Activated CD8-positive, alpha-beta memory T cell treated with anti-CD3 and anti-CD28 coated beads for 36 hours (primary cell): ENCODE measurements around the gene DLGAP1. TPM values are rescaled to one million over a fixed set of nuclear protein-coding genes. Genes with fewer than 3 reads are reported as not detected.

ENCODE experiments used
- CTCF ChIA-PET: fragments of 350-600 bp; sonication (Branson Sonifier 250); formaldehyde crosslinking; loops from one replicate; lab custom pipeline; 2021; ENCODE audit warnings: antibody characterized with exemption; lab: Charles Lee
- POLR2A ChIA-PET: fragments of 350-600 bp; sonication (Branson Sonifier 250); formaldehyde crosslinking; loops from one replicate; lab custom pipeline; 2021; ENCODE audit warnings: antibody characterized with exemption; lab: Charles Lee
- total RNA-seq, 2 experiments: library from RNA; stranded (reverse); gene quantifications; one replicate each; pipeline ENCODE4 v1.2.3, GENCODE V29; 2021

The DLGAP1 gene
- total RNA-seq, 2 experiments from 2014 or later = not detected

GRCh38 chr18:4251206-4251605 is 203.9 kb downstream of the DLGAP1 start:
- CTCF ChIA-PET = no interaction called here

GRCh38 chr18:4250141-4250540 is 205.0 kb downstream of the DLGAP1 start:
- POLR2A ChIA-PET = interaction anchor here (0.6 kb wide), 1 partner anchor 158 kb away, joined by 3 read pairs; no protein-coding TSS in a partner anchor

More at GRCh38 chr18:4251206-4251605, 203.9 kb downstream of the DLGAP1 start:
- POLR2A ChIA-PET = no interaction called here

DNA sequence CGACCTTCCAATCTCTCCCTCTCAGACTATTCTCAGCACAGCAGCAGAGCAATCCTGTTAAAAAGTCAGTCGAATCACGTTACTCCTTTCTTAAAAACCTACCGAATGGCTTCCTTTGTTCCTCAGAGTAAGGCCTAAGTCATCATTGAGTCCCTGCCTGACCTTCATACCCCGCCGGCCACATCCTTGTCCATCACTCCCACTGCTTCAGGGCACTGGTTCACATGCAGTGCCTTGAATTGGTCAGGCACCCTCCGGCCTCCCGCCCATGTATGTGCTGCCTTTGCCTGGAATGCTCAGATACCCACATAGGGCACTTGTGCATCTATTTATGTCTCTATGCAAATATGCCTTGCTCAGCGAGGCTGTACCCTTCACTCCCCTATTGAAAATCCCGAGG is 206.4 kb downstream of the DLGAP1 start:
- ChIA-PET CTCF (no interaction called here), POLR2A (no interaction called here)

More at GRCh38 chr18:4250141-4250540, 205.0 kb downstream of the DLGAP1 start:
- CTCF ChIA-PET = no interaction called here

- CTCF ChIA-PET = no interaction called here
- POLR2A ChIA-PET = no interaction called here
Measured at GRCh38 chr18:4246374-4246773, 208.7 kb downstream of the DLGAP1 start.

GRCh38 chr18:4245456-4245855 is 209.7 kb downstream of the DLGAP1 start:
- ChIA-PET CTCF (no interaction called here), POLR2A (no interaction called here)

- POLR2A ChIA-PET = no interaction called here
Measured at GRCh38 chr18:4242431-4243161, 212.5 kb downstream of the DLGAP1 start.

GRCh38 chr18:4241090-4241617 is 214.0 kb downstream of the DLGAP1 start:
- CTCF ChIA-PET = interaction anchor here (1.1 kb wide), 1 partner anchor 14 kb away, joined by 3 read pairs; no protein-coding TSS in a partner anchor

More at GRCh38 chr18:4242431-4243161, 212.5 kb downstream of the DLGAP1 start:
- CTCF ChIA-PET = interaction anchor here (1.1 kb wide), 1 partner anchor 12 kb away, joined by 3 read pairs; no protein-coding TSS in a partner anchor

GRCh38 chr18:4238966-4239365 is 216.1 kb downstream of the DLGAP1 start:
- ChIA-PET POLR2A (no interaction called here), CTCF (no interaction called here)

More at GRCh38 chr18:4241090-4241617, 214.0 kb downstream of the DLGAP1 start:
- POLR2A ChIA-PET = no interaction called here

DNA sequence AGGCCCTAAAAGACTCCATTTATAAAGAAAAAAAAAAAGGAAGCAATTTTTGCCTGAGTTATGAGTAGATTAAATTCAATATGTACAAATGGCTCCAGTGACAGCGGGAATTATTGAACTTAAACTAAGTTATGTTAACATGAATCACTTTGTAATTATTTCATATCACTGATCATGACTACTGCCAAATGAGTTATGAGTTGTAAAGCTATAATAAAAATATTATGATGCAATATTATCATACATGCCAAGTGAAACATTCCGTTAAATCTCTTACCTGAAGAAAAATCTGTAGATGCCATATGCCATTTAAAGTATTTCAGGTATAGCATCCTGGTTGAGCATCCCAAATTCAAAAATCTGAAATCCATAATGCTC is 217.5 kb downstream of the DLGAP1 start:
- POLR2A ChIA-PET = no interaction called here
- CTCF ChIA-PET = no interaction called here

DNA sequence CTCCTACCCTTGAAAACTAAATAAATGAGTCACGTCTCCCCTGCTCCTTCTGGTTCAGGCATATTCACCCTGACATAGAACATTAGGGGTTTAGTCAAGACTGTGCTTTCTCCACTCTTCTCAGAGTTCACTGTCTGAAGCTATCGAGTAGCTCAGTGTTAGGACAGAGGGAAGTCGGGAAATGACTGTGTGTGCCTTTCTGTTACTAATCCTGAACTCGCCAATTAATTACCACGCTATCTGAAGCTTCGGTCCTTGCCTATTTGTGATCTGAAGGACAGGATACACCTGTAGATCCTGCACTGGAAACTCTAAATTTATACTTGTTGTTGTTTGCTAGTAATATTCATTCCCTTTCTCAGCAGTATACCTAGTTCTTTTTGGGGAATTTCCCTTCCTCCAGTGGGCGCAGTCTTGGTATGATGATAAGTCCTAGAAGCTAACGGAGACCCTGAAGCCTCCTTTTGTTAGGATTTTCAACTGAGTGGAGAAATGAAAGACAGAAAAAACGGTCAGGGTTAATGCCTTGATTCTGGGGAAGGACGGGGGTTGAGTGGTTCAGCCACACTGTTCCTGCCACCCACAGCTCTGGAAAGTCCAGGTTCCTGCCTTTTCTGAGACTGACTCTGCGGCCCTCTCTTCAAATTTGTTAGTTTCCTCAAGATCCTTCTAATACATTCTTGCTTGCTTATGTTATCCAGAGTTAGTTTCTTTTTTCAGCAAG is 218.0 kb downstream of the DLGAP1 start:
- POLR2A ChIA-PET = no interaction called here
- CTCF ChIA-PET = no interaction called here

- ChIA-PET CTCF (no interaction called here), POLR2A (no interaction called here)
Measured at GRCh38 chr18:4233468-4233867, 221.6 kb downstream of the DLGAP1 start.

- CTCF ChIA-PET = no interaction called here
- POLR2A ChIA-PET = no interaction called here
Measured at GRCh38 chr18:4232656-4233055, 222.5 kb downstream of the DLGAP1 start.

DNA sequence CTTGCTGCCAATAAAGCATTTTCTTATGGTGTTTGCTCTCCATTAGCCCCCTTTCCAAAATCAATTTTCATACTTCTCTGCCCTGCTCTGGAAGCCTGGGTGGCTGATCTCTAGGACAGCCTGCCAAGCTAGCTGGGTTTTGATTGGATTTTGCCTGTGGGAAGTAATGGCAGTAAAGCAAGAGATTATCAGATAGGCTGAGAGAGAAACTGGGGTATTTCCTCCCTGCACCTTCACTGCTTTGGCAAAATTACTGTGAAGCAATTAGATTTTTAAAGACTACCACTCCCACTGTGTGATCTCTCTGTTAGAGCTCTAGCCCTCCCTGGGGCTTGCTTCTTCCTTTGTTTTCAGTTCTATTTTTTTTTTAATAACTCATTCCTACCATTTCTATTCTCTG is 223.8 kb downstream of the DLGAP1 start:
- ChIA-PET CTCF (no interaction called here), POLR2A (no interaction called here)

- ChIA-PET CTCF (no interaction called here), POLR2A (no interaction called here)
Measured at GRCh38 chr18:4230450-4231168, 224.5 kb downstream of the DLGAP1 start.

DNA sequence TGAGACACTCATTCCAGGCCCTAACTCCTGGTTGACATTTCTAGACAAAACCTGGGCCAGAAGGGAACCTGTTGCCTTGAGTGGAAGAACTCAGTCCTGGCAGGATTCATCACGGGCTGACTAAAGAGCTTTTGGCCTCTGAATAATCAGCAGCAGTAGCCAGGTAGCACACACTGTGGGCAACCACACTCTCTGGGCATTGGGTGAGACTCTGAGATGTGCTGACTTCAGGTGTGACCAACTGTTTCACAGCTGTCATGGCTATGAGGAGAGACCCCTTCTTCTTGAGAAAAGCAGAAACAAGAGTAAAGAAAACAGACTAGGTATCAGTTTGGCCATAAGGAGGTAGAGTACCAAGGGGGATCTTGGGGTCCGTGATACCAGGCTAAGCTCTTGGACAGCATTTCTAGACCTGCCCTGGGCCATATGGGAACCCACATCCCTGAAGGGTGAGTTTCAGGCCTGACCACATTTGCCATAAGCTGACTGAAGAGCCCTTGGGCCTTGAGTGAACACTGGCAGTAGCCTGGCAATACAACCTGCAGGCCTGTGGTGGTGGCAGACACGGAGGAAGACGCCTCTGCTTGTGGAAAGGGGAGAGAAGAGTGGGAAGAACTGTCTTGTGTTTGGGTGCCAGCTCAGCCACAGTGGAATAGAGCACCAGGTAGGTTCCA is 230.9 kb downstream of the DLGAP1 start:
- POLR2A ChIA-PET = no interaction called here
- CTCF ChIA-PET = no interaction called here

DNA sequence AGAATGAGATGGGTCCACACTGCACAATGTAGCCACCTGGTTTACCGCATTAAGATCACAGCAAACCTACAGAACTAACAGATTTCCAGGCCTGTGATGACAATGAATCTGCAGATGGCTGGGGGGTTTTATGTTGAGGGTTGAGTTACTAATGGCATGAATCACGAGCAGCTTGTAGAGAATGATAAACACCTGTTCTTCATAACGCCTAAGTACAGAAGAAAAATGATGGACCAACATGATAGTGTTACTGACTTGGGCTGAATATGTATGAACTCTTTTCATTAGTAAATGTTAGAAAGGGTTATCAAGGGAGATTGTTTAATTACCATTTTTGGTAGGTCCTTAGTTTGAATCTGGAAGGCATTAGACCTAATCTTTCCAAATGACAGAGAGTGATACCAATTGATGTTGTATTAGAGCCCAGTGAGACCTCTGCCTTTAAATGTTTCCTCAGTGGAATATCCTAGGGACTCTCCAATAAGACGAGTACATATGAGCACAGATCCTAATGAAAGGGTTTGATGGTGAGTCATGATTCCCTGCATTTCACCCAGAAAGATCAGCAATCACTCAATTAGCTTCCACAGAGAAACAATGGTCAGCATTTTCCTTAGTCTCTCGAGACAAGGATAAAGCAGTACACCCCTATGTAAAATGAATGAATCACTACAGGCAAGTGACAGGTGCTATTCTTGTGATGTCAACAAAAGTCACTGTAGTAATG is 243.8 kb downstream of the DLGAP1 start:
- ChIA-PET POLR2A (no interaction called here), CTCF (no interaction called here)

DNA sequence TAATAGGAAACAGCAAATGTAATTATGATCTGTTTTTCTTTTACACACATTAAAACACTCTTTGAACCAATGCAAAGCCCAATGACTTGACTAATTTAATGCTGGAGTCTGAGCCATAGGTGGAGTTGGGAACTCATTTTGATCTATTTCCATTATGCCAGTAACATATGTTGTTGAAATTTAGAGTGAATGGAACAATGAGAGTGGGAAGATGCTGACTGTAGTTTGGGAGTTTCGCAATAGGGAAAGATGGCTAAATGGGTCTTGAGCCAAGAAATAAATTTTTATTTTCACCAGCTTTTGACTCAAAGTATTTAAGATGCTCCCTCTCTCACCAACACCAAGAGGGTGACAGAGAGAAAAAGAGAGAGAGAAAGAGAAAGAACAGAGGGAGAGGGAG is 246.7 kb downstream of the DLGAP1 start:
- CTCF ChIA-PET = no interaction called here
- POLR2A ChIA-PET = no interaction called here

DNA sequence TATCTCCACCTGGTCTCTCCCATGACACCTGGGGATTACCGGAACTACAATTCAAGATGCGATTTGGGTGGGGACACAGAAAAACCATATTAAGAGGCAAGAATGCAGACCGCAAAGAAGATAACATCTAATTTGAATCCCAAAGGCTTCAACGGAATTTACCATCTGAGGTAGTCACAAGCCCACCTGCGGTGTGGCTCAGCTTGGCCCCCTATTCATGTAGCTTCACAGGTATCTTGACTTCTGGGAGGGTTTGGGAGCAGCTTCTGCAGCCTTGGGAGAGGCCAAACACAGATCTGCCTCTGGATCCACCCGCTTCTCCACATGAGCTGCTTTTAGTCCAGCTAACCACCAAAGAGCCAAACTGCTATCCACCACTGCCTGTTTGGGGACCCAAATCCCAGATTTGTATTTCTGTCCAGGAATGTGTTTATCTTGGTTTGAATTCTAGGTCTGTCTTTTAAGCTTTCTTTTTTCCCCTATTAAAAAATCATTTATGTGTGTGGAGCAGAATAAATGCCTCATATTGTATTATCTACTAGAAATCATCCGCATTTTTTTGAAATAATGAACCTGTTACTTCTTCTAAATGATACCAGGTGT is 247.6 kb downstream of the DLGAP1 start:
- POLR2A ChIA-PET = no interaction called here
- CTCF ChIA-PET = no interaction called here

DNA sequence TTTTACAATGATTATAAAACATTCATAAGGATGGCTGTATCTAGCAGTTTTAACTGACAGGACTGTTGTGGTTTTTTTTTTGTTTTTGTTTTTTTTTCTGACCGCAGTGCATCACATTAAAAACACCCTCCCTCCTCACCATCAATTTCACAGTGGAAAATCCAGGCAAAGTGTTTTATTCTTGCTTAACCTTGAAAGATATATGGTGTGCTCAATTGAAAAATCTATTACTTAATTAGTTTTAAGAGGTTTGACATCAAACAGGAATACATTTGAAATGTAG is 250.7 kb downstream of the DLGAP1 start:
- ChIA-PET CTCF (no interaction called here), POLR2A (no interaction called here)
